VCaP (cell line): ENCODE results near the gene NOTCH4.
"Not testable (repeated sequence)": the region's sequence is repeated elsewhere in the genome, so short reads cannot be mapped to it uniquely, and the experiment has no call there.

Experiments
- H3K27ac ChIP-seq: fragments of 450-650 bp; 2 replicates; pipeline ENCODE4 v1.5.1; 2017
- CTCF ChIP-seq: fragments of 450-650 bp; conservative IDR thresholded peaks from 2 replicates; pipeline ENCODE4 v1.5.1; 2017; ENCODE audit warnings: mild to moderate bottlenecking, moderate library complexity

NOTCH4 gene

GRCh38 chr6:32190911-32191677, 32.8 kb downstream of the NOTCH4 start:
- no peak for TF ChIP-seq CTCF
- H3K27ac ChIP-seq = peak overlapping the region; percentile 83

GRCh38 chr6:32190054-32190851, 33.6 kb downstream of the NOTCH4 start, which contains the start of gene PBX2:
PBX2 (minus strand) TSS chr6:32190202; CDS start chr6:32189915, 287 bp downstream.
- TF ChIP-seq CTCF = no peak
- H3K27ac ChIP-seq = peak within 1 kb of the TSS; percentile 83

GRCh38 chr6:32189742-32190053, 34.2 kb downstream of the NOTCH4 start:
- peak overlapping the region; percentile 83 for H3K27ac ChIP-seq
- no peak for TF ChIP-seq CTCF

GRCh38 chr6:32189069-32189741, 34.7 kb downstream of the NOTCH4 start:
- peak overlapping the region; percentile 83 for H3K27ac ChIP-seq
- no peak for TF ChIP-seq CTCF

- no peak for TF ChIP-seq CTCF
- peak overlapping the region; percentile 83; the same call in 1 of the 2 replicates for H3K27ac ChIP-seq
Observed at GRCh38 chr6:32188381-32189068, 35.3 kb downstream of the NOTCH4 start.

GRCh38 chr6:32187725-32188380, 36.0 kb downstream of the NOTCH4 start:
- H3K27ac ChIP-seq = peak overlapping the region; percentile 83; the same call in 1 of the 2 replicates

- H3K27ac ChIP-seq = no peak overlapping the region
- no peak for TF ChIP-seq CTCF
Observed at GRCh38 chr6:32187009-32187709, 36.7 kb downstream of the NOTCH4 start.

GRCh38 chr6:32186151-32186840, 37.6 kb downstream of the NOTCH4 start:
- not testable (repeated sequence) for H3K27ac ChIP-seq

GRCh38 chr6:32185681-32186131, 38.2 kb downstream of the NOTCH4 start:
- H3K27ac ChIP-seq = not testable (repeated sequence)
